Neural cell (in vitro differentiated cells): ENCODE data around the gene KCTD11. TPM values are rescaled to one million over a fixed set of nuclear protein-coding genes. Genes with fewer than 3 reads are reported as not detected.
A peak's percentile ranks its signal among the peaks of the same experiment; 100 is the strongest.

Source experiments
- H2AFZ ChIP-seq: fragments of 200-600, 300-800 bp; sonication (generic), shearing (Covaris generic); 2 replicates; pipeline ENCODE4 v1.6.0; 2014; ENCODE audit warnings: low read depth, mild to moderate bottlenecking, antibody characterized with exemption, low read length, moderate library complexity
- H3F3A ChIP-seq: fragments of 200-600 bp; shearing (Covaris generic); 2 replicates; pipeline ENCODE4 v1.6.1; 2016; ENCODE audit warnings: mild to moderate bottlenecking, moderate library complexity, mixed read lengths, antibody characterized with exemption, low read length; ENCODE audit not compliant: insufficient read depth, poor library complexity, severe bottlenecking
- H3K27ac ChIP-seq: fragments of 200-600, 300-800 bp; sonication (generic), shearing (Covaris generic); 2 replicates; pipeline ENCODE4 v1.5.1; 2014; ENCODE audit warnings: mild to moderate bottlenecking, low read length, moderate library complexity
- H3K27me3 ChIP-seq: fragments of 300-800, 200-600 bp; sonication (generic), shearing (Covaris generic); 2 replicates; pipeline ENCODE4 v1.6.0; 2014; ENCODE audit warnings: mild to moderate bottlenecking, low read depth, low read length, moderate library complexity; ENCODE audit not compliant: insufficient read depth
- H3K36me3 ChIP-seq: fragments of 300-800, 200-600 bp; sonication (generic), shearing (Covaris generic); 2 replicates; pipeline ENCODE4 v1.5.1; 2014; ENCODE audit warnings: mild to moderate bottlenecking, antibody characterized with exemption, low read length, moderate library complexity; ENCODE audit not compliant: insufficient read depth
- H3K4me2 ChIP-seq: fragments of 300-800, 200-600 bp; sonication (generic), shearing (Covaris generic); 2 replicates; pipeline ENCODE4 v1.6.0; 2014; ENCODE audit warnings: mild to moderate bottlenecking, low read length
- H3K4me3 ChIP-seq: fragments of 300-800, 200-600 bp; sonication (generic), shearing (Covaris generic); 2 replicates; pipeline ENCODE4 v1.5.1; 2014; ENCODE audit warnings: mild to moderate bottlenecking, low read length, moderate library complexity
- H3K79me2 ChIP-seq: fragments of 200-600 bp; shearing (Covaris generic); replicated peaks from 2 replicates; pipeline ENCODE4 v1.6.0; 2014; ENCODE audit warnings: mild to moderate bottlenecking, low read length, moderate library complexity; ENCODE audit not compliant: insufficient read depth
- H3K9ac ChIP-seq: fragments of 300-800, 200-600 bp; sonication (generic), shearing (Covaris generic); 2 replicates; pipeline ENCODE4 v1.6.1; 2016; ENCODE audit warnings: mild to moderate bottlenecking, low read length, mixed read lengths
- H3K9me2 ChIP-seq: fragments of 200-600 bp; shearing (Covaris generic); 2 replicates; pipeline ENCODE4 v1.6.1; 2016; ENCODE audit warnings: mild to moderate bottlenecking, low read length, mixed read lengths; ENCODE audit not compliant: insufficient read depth
- H3K9me3 ChIP-seq: fragments of 200-600, 300-800 bp; sonication (generic), shearing (Covaris generic); 2 replicates; pipeline ENCODE4 v1.6.1; 2016; ENCODE audit warnings: mild to moderate bottlenecking, mixed run types, low read length, moderate library complexity, mixed read lengths
- H4K20me1 ChIP-seq: fragments of 200-600 bp; shearing (Covaris generic); 2 replicates; pipeline ENCODE4 v1.6.1; 2016; ENCODE audit warnings: mild to moderate bottlenecking, mixed run types; ENCODE audit not compliant: insufficient read depth
- CTCF ChIP-seq: fragments of 450-650 bp; IDR thresholded peaks from 2 replicates; pipeline ENCODE4 v1.5.1; 2014; ENCODE audit warnings: antibody characterized with exemption, mild to moderate bottlenecking, moderate library complexity; ENCODE audit not compliant: poor library complexity, severe bottlenecking
- EP300 ChIP-seq: fragments of 450-650 bp; conservative IDR thresholded peaks from 2 replicates; pipeline ENCODE4 v1.6.1; 2014; ENCODE audit warnings: antibody characterized with exemption, mild to moderate bottlenecking, moderate library complexity; ENCODE audit not compliant: poor library complexity, severe bottlenecking
- EZH2 ChIP-seq: fragments of 200-600, 300-800 bp; shearing (Covaris generic), sonication (generic); IDR thresholded peaks from 2 replicates; pipeline ENCODE4 v1.6.1; 2014; ENCODE audit warnings: antibody characterized with exemption, low read length, borderline replicate concordance, mild to moderate bottlenecking; ENCODE audit not compliant: insufficient read depth, poor library complexity, severe bottlenecking
- MXI1 ChIP-seq: fragments of 450-650 bp; conservative IDR thresholded peaks from 2 replicates; pipeline ENCODE4 v1.6.1; 2014; ENCODE audit warnings: antibody characterized with exemption, mild to moderate bottlenecking; ENCODE audit not compliant: poor library complexity, severe bottlenecking
- POLR2AphosphoS5 ChIP-seq: IDR thresholded peaks from 2 replicates; pipeline ENCODE4 v1.6.1; 2012
- RAD21 ChIP-seq: fragments of 450-650 bp; conservative IDR thresholded peaks from 2 replicates; pipeline ENCODE4 v1.6.1; 2014; ENCODE audit warnings: antibody characterized with exemption, mild to moderate bottlenecking, moderate library complexity
- SMC3 ChIP-seq: fragments of 450-650 bp; conservative IDR thresholded peaks from 2 replicates; pipeline ENCODE4 v1.6.1; 2014; ENCODE audit warnings: antibody characterized with exemption, mild to moderate bottlenecking, moderate library complexity; ENCODE audit not compliant: poor library complexity
- TAF1 ChIP-seq: IDR thresholded peaks from 2 replicates; pipeline ENCODE4 v1.6.1; 2012; ENCODE audit warnings: low read depth
- polyA minus RNA-seq: library from RNA; depleted of rRNA, polyadenylated mRNA; stranded (reverse); fragments of >200 nt; gene quantifications from 2 replicates; pipeline ENCODE4 v1.2.3, GENCODE V29; 2014
- polyA plus RNA-seq: library from polyadenylated mRNA; depleted of rRNA; stranded (reverse); fragments of >200 nt; gene quantifications from 2 replicates; pipeline ENCODE4 v1.2.3, GENCODE V29; 2014
- TF ChIP-seq, protein P1 (sequence below): IDR thresholded peaks from 2 replicates; pipeline ENCODE4 v1.6.1; 2012; ENCODE audit warnings: borderline replicate concordance

The KCTD11 gene
- polyA plus RNA-seq: 2.8 TPM in 2 replicates
- polyA minus RNA-seq: 3.7 and 4.1 TPM in 2 replicates

- no peaks in the 10 kb centered on the region for H3K9me2 ChIP-seq
- H3K79me2 ChIP-seq: peaks cover 3% of the 10 kb centered on the region
- peak within 1 kb of the TSS; percentile 65 for H3K4me2 ChIP-seq
- no peaks in the 10 kb centered on the region for H3K9me3 ChIP-seq
- no peaks in the 10 kb centered on the region for H3K36me3 ChIP-seq
- TF ChIP-seq, protein P1, sequence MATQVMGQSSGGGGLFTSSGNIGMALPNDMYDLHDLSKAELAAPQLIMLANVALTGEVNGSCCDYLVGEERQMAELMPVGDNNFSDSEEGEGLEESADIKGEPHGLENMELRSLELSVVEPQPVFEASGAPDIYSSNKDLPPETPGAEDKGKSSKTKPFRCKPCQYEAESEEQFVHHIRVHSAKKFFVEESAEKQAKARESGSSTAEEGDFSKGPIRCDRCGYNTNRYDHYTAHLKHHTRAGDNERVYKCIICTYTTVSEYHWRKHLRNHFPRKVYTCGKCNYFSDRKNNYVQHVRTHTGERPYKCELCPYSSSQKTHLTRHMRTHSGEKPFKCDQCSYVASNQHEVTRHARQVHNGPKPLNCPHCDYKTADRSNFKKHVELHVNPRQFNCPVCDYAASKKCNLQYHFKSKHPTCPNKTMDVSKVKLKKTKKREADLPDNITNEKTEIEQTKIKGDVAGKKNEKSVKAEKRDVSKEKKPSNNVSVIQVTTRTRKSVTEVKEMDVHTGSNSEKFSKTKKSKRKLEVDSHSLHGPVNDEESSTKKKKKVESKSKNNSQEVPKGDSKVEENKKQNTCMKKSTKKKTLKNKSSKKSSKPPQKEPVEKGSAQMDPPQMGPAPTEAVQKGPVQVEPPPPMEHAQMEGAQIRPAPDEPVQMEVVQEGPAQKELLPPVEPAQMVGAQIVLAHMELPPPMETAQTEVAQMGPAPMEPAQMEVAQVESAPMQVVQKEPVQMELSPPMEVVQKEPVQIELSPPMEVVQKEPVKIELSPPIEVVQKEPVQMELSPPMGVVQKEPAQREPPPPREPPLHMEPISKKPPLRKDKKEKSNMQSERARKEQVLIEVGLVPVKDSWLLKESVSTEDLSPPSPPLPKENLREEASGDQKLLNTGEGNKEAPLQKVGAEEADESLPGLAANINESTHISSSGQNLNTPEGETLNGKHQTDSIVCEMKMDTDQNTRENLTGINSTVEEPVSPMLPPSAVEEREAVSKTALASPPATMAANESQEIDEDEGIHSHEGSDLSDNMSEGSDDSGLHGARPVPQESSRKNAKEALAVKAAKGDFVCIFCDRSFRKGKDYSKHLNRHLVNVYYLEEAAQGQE: peak; percentile 50
- TF ChIP-seq TAF1 (no peak), CTCF (peak; percentile 86), SMC3 (peak; percentile 53), POLR2AphosphoS5 (peak; percentile 71)
- H4K20me1 ChIP-seq: no peaks in the 10 kb centered on the region
- peak within 1 kb of the TSS; percentile 89 for H3K9ac ChIP-seq
- no peaks in the 10 kb centered on the region for H3K27me3 ChIP-seq
- no peaks in the 10 kb centered on the region for H3F3A ChIP-seq
- peak within 1 kb of the TSS; percentile 83 for H2AFZ ChIP-seq
- H3K4me3 ChIP-seq: peak within 1 kb of the TSS; percentile 92
- peak within 1 kb of the TSS; percentile 78 for H3K27ac ChIP-seq
Observed at GRCh38 chr17:7351665-7352502, at the start of gene KCTD11. TSS of gene KCTD11 (plus strand) at chr17:7352162.

DNA sequence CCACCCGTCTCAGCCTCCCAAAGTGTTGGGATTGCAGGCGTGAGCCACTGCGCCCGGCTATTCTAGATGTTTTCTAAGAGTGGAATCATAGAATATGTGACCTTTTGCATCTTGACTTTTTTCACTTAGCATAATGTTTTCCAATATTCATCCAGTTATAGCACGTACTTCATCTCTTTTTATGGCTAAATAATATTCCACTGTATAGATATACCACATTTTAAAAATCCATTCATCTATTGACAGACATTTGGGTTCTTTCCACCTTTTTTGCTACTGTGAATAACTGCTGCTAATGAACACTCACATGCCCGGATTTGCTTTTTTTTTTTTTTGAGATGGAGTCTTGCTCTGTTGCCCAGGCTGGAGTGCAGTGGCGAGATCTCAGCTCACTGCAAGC is 47.8 kb upstream of the KCTD11 start:
- H3K36me3 ChIP-seq: no peaks in the 10 kb centered on the region
- H3F3A ChIP-seq: no peaks in the 10 kb centered on the region
- H2AFZ ChIP-seq: no peak overlapping the region
- H3K27me3 ChIP-seq: no peaks in the 10 kb centered on the region
- no peaks in the 10 kb centered on the region for H3K9me3 ChIP-seq
- no peaks in the 10 kb centered on the region for H3K9me2 ChIP-seq
- H3K79me2 ChIP-seq: peaks cover 12% of the 10 kb centered on the region
- H3K4me3 ChIP-seq: no peak overlapping the region
- no peak overlapping the region for H3K27ac ChIP-seq
- no peak for TF ChIP-seq EZH2
- no peak for TF ChIP-seq RAD21
- TF ChIP-seq CTCF: no peak
- TF ChIP-seq TAF1: no peak
- TF ChIP-seq SMC3: no peak
- TF ChIP-seq, protein P1: no peak
- TF ChIP-seq EP300: no peak
- TF ChIP-seq MXI1: no peak
- no peak for TF ChIP-seq POLR2AphosphoS5
- H3K9ac ChIP-seq: no peak overlapping the region
- H3K4me2 ChIP-seq: no peak overlapping the region
- peaks cover 8% of the 10 kb centered on the region for H4K20me1 ChIP-seq
